Thoracic aorta (tissue), 2 donors: Measurements from ENCODE around the gene TSPAN31. TPM values are rescaled to one million over a fixed set of nuclear protein-coding genes. Genes with fewer than 3 reads are reported as not detected.

ENCODE experiments used
- ATAC-seq: fragments of 150-250 bp; one replicate; pipeline ENCODE4 v1.8.0; 2017; ENCODE audit warnings: low read depth; ENCODE audit not compliant: insufficient number of reproducible peaks, low FRiP score
- DNase-seq: peaks from one replicate; pipeline ENCODE4 v3.0.0-alpha.2; 2020; ENCODE audit warnings: low spot score
- H3K27ac ChIP-seq, 2 donors: fragments of 200-600 bp; sonication (generic); 1 replicate in 1 of 2; 2 replicates in 1 of 2; pipeline ENCODE4 v1.5.1; 2016; ENCODE audit warnings: mild to moderate bottlenecking in 2 of 2, moderate library complexity in 2 of 2
- H3K27me3 ChIP-seq: fragments of 200-600 bp; sonication (generic); replicated peaks from 2 replicates; pipeline ENCODE4 v1.6.0; 2016; ENCODE audit warnings: mild to moderate bottlenecking; ENCODE audit not compliant: insufficient read depth
- H3K36me3 ChIP-seq: fragments of 200-600 bp; sonication (generic); one replicate; pipeline ENCODE4 v1.5.1; 2016
- H3K4me1 ChIP-seq, 2 donors: fragments of 200-600 bp; sonication (generic); 1 replicate in 1 of 2; 2 replicates in 1 of 2; pipeline versions ENCODE4 v1.5.1 to v1.6.0; 2016; ENCODE audit warnings: low read depth in 2 of 2, mild to moderate bottlenecking in 1 of 2; ENCODE audit not compliant: control insufficient read depth in 1 of 2
- H3K4me3 ChIP-seq: fragments of 200-600 bp; sonication (generic); 2 replicates; pipeline ENCODE4 v1.5.1; 2016; ENCODE audit warnings: mild to moderate bottlenecking
- H3K9me3 ChIP-seq: fragments of 200-600 bp; sonication (generic); 2 replicates; pipeline ENCODE4 v1.5.1; 2016
- total RNA-seq, 2 donors: library from RNA; depleted of rRNA; stranded (reverse); fragments of >200 nt; gene quantifications; one replicate each; pipeline versions ENCODE4 v1.1.0 to v1.2.3, GENCODE V29; 2016
- TF ChIP-seq, protein P1 (sequence below): fragments of 200-600 bp; sonication (generic); IDR thresholded peaks from one replicate; pipeline ENCODE4 v1.5.1; 2019; ENCODE audit warnings: antibody characterized with exemption

The TSPAN31 gene, protein sequence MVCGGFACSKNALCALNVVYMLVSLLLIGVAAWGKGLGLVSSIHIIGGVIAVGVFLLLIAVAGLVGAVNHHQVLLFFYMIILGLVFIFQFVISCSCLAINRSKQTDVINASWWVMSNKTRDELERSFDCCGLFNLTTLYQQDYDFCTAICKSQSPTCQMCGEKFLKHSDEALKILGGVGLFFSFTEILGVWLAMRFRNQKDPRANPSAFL
- total RNA-seq = 100 to 1,000 TPM in 1 of 2 donors, 10 to 100 TPM in 1; 58.8 to 115 TPM

DNA sequence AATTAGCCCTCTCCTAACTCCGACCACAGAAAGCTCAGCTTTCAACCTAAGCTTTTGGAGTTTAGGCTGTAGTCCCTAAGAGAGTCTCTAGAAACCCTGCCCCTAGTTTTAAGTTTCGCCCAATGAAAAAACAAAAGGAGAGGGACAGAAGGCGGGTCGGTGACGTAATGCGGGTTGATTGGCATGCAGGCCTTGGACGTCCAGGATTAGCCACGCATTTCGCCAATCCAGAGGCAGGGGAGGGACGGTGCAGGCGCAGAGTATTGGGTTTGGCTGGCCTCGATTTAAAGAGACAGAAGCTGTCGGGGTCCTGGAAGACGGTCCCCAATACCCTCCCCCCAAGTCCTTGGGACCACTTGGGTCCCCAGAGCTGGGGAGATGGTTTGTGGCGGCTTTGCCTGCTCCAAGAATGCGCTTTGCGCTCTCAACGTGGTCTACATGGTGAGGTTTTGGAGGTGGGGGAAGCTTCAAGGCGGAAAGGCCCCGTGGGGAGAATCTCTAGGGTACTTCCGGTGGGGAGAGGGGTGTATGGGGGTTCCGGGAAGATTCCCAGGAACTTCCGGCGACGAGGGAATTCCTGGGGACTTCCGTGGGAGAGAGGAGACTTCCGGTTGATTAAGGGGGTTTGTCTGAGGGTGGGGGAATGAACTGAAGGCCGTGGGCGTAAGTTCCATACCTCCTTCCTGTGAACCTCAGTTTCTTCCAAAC lies at the start of gene TSPAN31:
TSPAN31 (plus strand) TSS at position 263 of the 708 bp plus-strand sequence; CDS start at position 379, 116 bp downstream.
- peaks cover 3 to 6% of the 10 kb centered on the region in 2 donors for H3K4me1 ChIP-seq
- peak within 1 kb of the TSS; percentile 97 for H3K4me3 ChIP-seq

DNA sequence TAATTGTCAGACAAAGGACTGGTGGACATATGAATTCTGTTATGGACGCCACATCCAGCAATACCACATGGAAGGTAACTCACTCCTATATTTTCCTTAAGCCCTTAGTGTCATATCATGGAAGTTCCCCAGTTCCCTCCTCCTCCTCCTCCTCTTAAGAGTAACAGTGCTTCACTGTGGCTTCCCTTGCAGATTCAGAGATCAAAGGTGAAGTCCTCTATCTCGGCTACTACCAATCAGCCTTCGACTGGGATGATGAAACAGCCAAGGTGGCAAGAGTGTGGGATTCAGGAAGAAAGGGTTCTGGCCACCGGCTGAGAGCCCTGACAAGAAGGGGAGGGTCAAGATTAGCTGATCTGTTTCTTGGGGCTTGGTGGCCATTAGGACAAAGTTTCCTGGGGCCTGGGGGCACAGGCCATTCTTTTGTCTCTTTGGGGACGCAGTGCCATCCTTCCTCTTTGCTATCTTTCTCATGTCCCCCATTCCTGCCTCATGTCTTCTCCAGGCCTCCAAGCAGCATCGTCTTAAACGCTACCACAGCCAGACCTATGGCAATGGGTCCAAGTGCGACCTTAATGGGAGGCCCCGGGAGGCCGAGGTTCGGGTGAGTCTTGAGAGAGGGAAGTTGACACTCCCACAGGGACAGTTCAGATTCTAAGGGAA lies 48.9 kb upstream of the TSPAN31 start:
- Histone ChIP-seq H3K27ac (no peak overlapping the region), H3K4me1 (peaks cover 7 to 13% of the 10 kb centered on the region in 2 donors), H3K36me3 (peaks cover 18% of the 10 kb centered on the region), H3K27me3 (no peaks in the 10 kb centered on the region), H3K9me3 (no peaks in the 10 kb centered on the region), H3K4me3 (no peak overlapping the region)
- DNase-seq (no peak), ATAC-seq (no peak)
- TF ChIP-seq, protein P1, sequence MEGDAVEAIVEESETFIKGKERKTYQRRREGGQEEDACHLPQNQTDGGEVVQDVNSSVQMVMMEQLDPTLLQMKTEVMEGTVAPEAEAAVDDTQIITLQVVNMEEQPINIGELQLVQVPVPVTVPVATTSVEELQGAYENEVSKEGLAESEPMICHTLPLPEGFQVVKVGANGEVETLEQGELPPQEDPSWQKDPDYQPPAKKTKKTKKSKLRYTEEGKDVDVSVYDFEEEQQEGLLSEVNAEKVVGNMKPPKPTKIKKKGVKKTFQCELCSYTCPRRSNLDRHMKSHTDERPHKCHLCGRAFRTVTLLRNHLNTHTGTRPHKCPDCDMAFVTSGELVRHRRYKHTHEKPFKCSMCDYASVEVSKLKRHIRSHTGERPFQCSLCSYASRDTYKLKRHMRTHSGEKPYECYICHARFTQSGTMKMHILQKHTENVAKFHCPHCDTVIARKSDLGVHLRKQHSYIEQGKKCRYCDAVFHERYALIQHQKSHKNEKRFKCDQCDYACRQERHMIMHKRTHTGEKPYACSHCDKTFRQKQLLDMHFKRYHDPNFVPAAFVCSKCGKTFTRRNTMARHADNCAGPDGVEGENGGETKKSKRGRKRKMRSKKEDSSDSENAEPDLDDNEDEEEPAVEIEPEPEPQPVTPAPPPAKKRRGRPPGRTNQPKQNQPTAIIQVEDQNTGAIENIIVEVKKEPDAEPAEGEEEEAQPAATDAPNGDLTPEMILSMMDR = no peak

More for the DNA sequence above, at the start of gene TSPAN31:
- TF ChIP-seq, protein P1 = no peak
- H3K27ac ChIP-seq = peak within 1 kb of the TSS; percentile 98
- peak; percentile 95 for DNase-seq
- H3K27me3 ChIP-seq = no peaks in the 10 kb centered on the region
- H3K36me3 ChIP-seq = peaks cover 21% of the 10 kb centered on the region
- no peaks in the 10 kb centered on the region for H3K9me3 ChIP-seq
- ATAC-seq = peak; percentile 99

DNA sequence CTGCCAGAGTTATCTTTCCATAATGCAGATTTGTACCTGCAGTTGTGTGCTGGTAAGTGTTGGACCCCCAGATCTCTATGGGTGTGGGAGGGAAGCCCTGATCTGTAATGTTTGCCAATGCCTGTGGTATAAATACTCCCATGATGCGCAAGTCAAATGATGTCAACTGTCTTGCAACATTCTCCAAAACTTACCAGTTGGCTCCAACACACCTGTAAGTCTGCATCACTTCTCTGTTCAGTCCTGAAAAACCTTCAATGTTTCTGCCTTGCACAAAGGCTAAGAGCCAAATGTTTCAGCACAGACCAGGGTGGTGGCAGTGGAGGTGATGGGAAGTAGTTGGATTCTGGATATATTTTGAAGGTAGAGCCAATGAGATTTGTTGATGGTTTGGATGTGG lies 47.8 kb upstream of the TSPAN31 start:
- Histone ChIP-seq H3K9me3 (no peaks in the 10 kb centered on the region), H3K36me3 (peaks cover 18% of the 10 kb centered on the region), H3K27me3 (no peaks in the 10 kb centered on the region), H3K27ac (no peak overlapping the region), H3K4me3 (no peak overlapping the region), H3K4me1 (peaks cover 7 to 13% of the 10 kb centered on the region in 2 donors)
- ATAC-seq = no peak
- TF ChIP-seq, protein P1 = no peak
- no peak for DNase-seq

DNA sequence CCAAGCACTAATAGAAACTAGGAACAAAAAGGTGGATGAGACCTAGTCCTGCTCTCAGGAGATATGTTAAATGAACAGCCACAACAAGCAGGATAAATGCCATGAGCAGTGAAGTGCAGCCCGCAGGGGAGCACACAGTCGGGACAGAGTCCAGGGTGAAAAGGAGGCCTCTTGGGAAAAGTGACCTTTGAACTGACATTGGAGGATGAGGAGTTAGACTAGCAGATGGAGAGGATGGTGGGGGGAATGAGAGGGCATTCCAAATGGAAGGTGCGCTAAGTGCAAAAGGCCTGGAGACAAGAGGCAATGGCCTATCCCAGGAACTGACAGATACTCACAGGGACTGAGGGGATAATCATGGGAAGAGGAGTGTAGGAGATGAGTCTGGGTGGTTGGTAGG lies 46.4 kb upstream of the TSPAN31 start:
- H3K27ac ChIP-seq = no peak overlapping the region
- ATAC-seq (no peak), DNase-seq (no peak)
- TF ChIP-seq, protein P1 = no peak
- H3K36me3 ChIP-seq = peaks cover 18% of the 10 kb centered on the region
- no peaks in the 10 kb centered on the region for H3K9me3 ChIP-seq
- H3K27me3 ChIP-seq = no peaks in the 10 kb centered on the region
- H3K4me1 ChIP-seq = peaks cover 7 to 10% of the 10 kb centered on the region in 2 donors
- H3K4me3 ChIP-seq = no peak overlapping the region

DNA sequence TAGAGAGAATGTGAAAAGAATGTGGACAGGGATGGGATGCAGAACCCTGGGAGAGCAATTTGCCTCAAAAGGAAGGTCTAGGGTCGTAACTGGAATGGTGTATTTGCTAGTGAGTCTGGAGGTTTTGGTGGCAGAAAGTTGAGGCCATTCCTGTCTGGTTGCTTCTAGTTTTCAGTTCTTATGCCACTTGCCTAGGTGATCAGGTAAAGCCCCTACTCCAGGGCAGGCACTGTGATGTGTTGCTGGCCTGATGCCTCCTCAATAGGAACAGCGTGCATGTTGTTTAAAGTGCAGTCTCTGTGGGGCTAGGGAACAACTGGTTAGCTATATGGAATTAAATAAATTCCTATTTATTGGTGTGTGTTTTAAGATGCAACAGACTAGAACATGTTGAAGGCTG lies 44.5 kb upstream of the TSPAN31 start:
- H3K9me3 ChIP-seq = no peaks in the 10 kb centered on the region
- no peak overlapping the region for H3K27ac ChIP-seq
- no peak for ATAC-seq
- H3K36me3 ChIP-seq = peaks cover 18% of the 10 kb centered on the region
- H3K4me1 ChIP-seq = peaks cover 0 to under 1% of the 10 kb centered on the region in 2 donors
- no peaks in the 10 kb centered on the region for H3K27me3 ChIP-seq
- TF ChIP-seq, protein P1 = no peak
- no peak for DNase-seq
- H3K4me3 ChIP-seq = no peak overlapping the region
